DND-41 (cell line): ENCODE results near the gene FARP1.

ENCODE experiments used
- ATAC-seq: fragments of 200-7000 bp; cut with Tn5 transposase; 3 replicates; pipeline ENCODE4 v1.9.1; 2021; ENCODE audit warnings: low read depth; ENCODE audit not compliant: insufficient read depth
- DNase-seq: peaks from one replicate; pipeline ENCODE4 v3.0.0-alpha.2; 2020
- H2AFZ ChIP-seq: 2 replicates; pipeline ENCODE4 v1.6.0; 2012; ENCODE audit warnings: low read depth, low read length
- H3K27ac ChIP-seq: 2 replicates; pipeline ENCODE4 v1.5.1; 2012; ENCODE audit warnings: low read length, inconsistent platforms
- H3K27me3 ChIP-seq: fragments of 200-600 bp; sonication (generic); 2 replicates; pipeline ENCODE4 v1.6.0; 2012; ENCODE audit warnings: low read length, mild to moderate bottlenecking, inconsistent platforms; ENCODE audit not compliant: insufficient read depth, poor library complexity
- H3K36me3 ChIP-seq: 2 replicates; pipeline ENCODE4 v1.5.1; 2012; ENCODE audit warnings: low read length, inconsistent platforms; ENCODE audit not compliant: insufficient read depth
- H3K4me1 ChIP-seq: 2 replicates; pipeline ENCODE4 v1.5.1; 2012; ENCODE audit warnings: mild to moderate bottlenecking, low read length; ENCODE audit not compliant: insufficient read depth
- H3K4me2 ChIP-seq: 2 replicates; pipeline ENCODE4 v1.6.0; 2012; ENCODE audit warnings: mild to moderate bottlenecking, moderate library complexity, low read length, inconsistent platforms; ENCODE audit not compliant: insufficient read depth
- H3K4me3 ChIP-seq, 2 experiments: fragments of 200-600 bp in 1 of 2; shearing (Covaris generic) in 1 of 2; 2 replicates each; pipeline ENCODE4 v1.5.1; 2012 to 2016; ENCODE audit warnings: inconsistent platforms in 2 of 2, low read length in 2 of 2, mild to moderate bottlenecking in 2 of 2, low read depth in 1 of 2, moderate library complexity in 1 of 2
- H3K79me2 ChIP-seq: 2 replicates; pipeline ENCODE4 v1.6.0; 2012; ENCODE audit warnings: low read length, inconsistent platforms; ENCODE audit not compliant: insufficient read depth
- H3K9ac ChIP-seq: 2 replicates; pipeline ENCODE4 v1.6.0; 2012; ENCODE audit warnings: low read depth, mild to moderate bottlenecking, inconsistent platforms, low read length, moderate library complexity
- H3K9me3 ChIP-seq: 2 replicates; pipeline ENCODE4 v1.5.1; 2012; ENCODE audit warnings: low read length, moderate library complexity, mild to moderate bottlenecking, inconsistent platforms; ENCODE audit not compliant: insufficient read depth, severe bottlenecking
- H4K20me1 ChIP-seq: 2 replicates; pipeline ENCODE4 v1.6.0; 2012; ENCODE audit warnings: low read length; ENCODE audit not compliant: insufficient read depth
- EZH2 ChIP-seq: IDR thresholded peaks from 3 replicates; pipeline ENCODE4 v1.6.1; 2012; ENCODE audit warnings: borderline replicate concordance, low read depth, mild to moderate bottlenecking, moderate library complexity, low read length, inconsistent platforms; ENCODE audit not compliant: severe bottlenecking
- TF ChIP-seq, protein P1 (sequence below): IDR thresholded peaks from 2 replicates; pipeline ENCODE4 v1.5.1; 2012; ENCODE audit warnings: borderline replicate concordance, low read length, moderate library complexity, mild to moderate bottlenecking; ENCODE audit not compliant: poor library complexity, severe bottlenecking; ENCODE audit errors: extremely low read depth

Gene FARP1

DNA sequence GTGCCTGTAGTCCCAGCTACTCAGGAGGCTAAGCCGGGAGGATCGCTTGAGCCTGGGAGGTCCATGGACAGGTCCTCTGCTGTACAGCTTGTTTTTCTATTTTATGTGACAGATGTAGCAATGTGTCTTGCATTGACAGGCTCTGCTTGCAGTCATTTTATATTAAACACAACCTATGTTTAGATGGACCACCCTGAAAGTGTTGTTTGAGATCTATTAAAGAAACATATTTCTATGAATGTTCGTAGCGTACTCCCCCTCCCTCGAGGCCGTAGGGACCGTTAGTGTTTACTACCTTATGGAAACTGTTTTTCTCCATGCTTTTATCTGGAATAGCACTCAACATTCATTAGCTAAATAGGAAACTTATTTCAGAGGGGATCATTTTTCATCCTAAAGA is 99.1 kb downstream of the FARP1 start:
- H3K27me3 ChIP-seq, result peaks cover 6% of the 10 kb centered on the region
- no peaks in the 10 kb centered on the region for H3K79me2 ChIP-seq
- ATAC-seq (no peak), DNase-seq (no peak)
- H3K36me3 ChIP-seq, result no peaks in the 10 kb centered on the region
- no peak for TF ChIP-seq EZH2
- TF ChIP-seq, protein P1, sequence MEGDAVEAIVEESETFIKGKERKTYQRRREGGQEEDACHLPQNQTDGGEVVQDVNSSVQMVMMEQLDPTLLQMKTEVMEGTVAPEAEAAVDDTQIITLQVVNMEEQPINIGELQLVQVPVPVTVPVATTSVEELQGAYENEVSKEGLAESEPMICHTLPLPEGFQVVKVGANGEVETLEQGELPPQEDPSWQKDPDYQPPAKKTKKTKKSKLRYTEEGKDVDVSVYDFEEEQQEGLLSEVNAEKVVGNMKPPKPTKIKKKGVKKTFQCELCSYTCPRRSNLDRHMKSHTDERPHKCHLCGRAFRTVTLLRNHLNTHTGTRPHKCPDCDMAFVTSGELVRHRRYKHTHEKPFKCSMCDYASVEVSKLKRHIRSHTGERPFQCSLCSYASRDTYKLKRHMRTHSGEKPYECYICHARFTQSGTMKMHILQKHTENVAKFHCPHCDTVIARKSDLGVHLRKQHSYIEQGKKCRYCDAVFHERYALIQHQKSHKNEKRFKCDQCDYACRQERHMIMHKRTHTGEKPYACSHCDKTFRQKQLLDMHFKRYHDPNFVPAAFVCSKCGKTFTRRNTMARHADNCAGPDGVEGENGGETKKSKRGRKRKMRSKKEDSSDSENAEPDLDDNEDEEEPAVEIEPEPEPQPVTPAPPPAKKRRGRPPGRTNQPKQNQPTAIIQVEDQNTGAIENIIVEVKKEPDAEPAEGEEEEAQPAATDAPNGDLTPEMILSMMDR, result no peak
- H3K4me3 ChIP-seq, result no peak overlapping the region
- no peak overlapping the region for H3K27ac ChIP-seq
- no peaks in the 10 kb centered on the region for H4K20me1 ChIP-seq
- no peaks in the 10 kb centered on the region for H3K4me1 ChIP-seq
- no peaks in the 10 kb centered on the region for H3K9me3 ChIP-seq
- H3K9ac ChIP-seq, result no peak overlapping the region
- no peak overlapping the region for H3K4me2 ChIP-seq
- no peak overlapping the region for H2AFZ ChIP-seq

DNA sequence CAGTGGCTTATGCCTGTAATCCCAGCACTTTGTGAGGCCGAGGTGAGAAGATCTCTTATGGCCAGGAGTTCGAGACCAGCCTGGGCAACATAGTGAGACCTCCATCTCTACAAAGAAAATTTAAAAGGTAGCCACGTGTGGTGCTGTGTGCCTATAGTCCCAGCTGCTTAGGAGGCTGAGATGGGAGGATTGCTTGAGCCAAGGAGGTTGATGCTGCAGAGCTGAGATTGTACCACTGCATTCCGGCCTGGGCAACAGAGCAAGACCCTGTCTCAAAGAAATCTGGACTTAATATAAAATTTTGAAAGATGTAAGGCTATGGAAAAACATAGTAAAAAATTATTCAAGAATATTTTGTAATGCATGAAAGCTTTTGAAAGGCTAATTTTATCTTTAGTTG is 99.5 kb downstream of the FARP1 start:
- no peak overlapping the region for H3K9ac ChIP-seq
- no peaks in the 10 kb centered on the region for H3K4me1 ChIP-seq
- no peaks in the 10 kb centered on the region for H4K20me1 ChIP-seq
- no peak overlapping the region for H2AFZ ChIP-seq
- H3K4me3 ChIP-seq, result no peak overlapping the region
- H3K27ac ChIP-seq, result no peak overlapping the region
- H3K27me3 ChIP-seq, result peaks cover 6% of the 10 kb centered on the region
- ATAC-seq (no peak), DNase-seq (no peak)
- no peaks in the 10 kb centered on the region for H3K9me3 ChIP-seq
- no peak overlapping the region for H3K4me2 ChIP-seq
- TF ChIP-seq, protein P1, result no peak
- TF ChIP-seq EZH2, result no peak
- H3K79me2 ChIP-seq, result no peaks in the 10 kb centered on the region
- H3K36me3 ChIP-seq, result no peaks in the 10 kb centered on the region

DNA sequence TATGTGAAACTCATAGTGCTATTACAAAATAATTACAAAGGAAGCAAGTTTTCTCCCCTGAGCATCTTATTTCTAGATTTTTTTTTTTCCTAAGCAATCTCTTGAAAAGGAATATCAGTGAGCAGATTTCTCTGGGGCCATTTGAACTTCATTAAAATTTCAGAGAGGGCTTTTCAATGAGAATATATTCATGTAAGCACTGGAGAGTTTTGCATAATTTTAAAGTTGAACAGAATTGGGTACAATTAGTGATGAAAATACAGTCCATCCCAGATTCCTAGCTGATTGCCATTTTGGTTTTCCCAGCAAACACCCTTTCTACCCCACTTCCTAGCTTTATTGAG is 101.0 kb downstream of the FARP1 start:
- H3K9me3 ChIP-seq, result no peaks in the 10 kb centered on the region
- no peak for TF ChIP-seq EZH2
- TF ChIP-seq, protein P1, result no peak
- H2AFZ ChIP-seq, result no peak overlapping the region
- no peaks in the 10 kb centered on the region for H4K20me1 ChIP-seq
- no peaks in the 10 kb centered on the region for H3K79me2 ChIP-seq
- H3K4me3 ChIP-seq, result no peak overlapping the region
- ATAC-seq, result no peak
- no peak overlapping the region for H3K4me2 ChIP-seq
- no peak overlapping the region for H3K9ac ChIP-seq
- no peak overlapping the region for H3K27ac ChIP-seq
- no peaks in the 10 kb centered on the region for H3K4me1 ChIP-seq
- no peak for DNase-seq
- no peaks in the 10 kb centered on the region for H3K36me3 ChIP-seq
- peaks cover 6% of the 10 kb centered on the region for H3K27me3 ChIP-seq
